ENCODE data around the gene INSYN2B.

Gene INSYN2B

DNA sequence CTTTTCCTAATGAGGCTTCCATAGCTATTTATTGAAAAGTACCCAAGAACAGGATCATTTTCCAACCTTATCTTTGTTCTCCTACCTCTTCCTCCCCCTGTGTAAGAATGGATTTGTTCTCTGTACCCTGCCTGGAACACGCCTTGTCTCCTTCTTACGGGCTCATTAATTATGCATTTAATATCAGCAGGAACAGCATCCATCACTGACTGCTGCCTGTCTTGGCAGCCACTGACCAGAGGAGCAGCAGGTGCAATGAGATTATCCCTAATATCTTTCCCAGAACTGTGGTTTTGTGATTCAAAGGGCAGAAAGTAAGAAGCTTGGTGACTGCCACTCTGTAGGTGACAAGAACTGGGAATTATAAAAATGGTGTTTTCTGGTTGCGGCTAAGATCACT lies 19.3 kb upstream of the INSYN2B start:
- H3K4me1 ChIP-seq (ENCODE audit: control insufficient read depth in 2 of 2, insufficient read depth in 2 of 2, low read length in 2 of 2), result no peaks in the 10 kb centered on the region
- H3K9me3 ChIP-seq (ENCODE audit: control insufficient read depth in 2 of 2, low read length in 2 of 2), result no peaks in the 10 kb centered on the region
- no peaks in the 10 kb centered on the region for H3K36me3 ChIP-seq (ENCODE audit: control insufficient read depth in 2 of 2, insufficient read depth in 2 of 2, low read length in 2 of 2)
- no peak overlapping the region for H3K4me3 ChIP-seq (ENCODE audit: low read length in 2 of 2)
- H3K27me3 ChIP-seq (ENCODE audit: control insufficient read depth in 2 of 2, insufficient read depth in 2 of 2, low read length in 2 of 2), result no peaks in the 10 kb centered on the region
- H3K9ac ChIP-seq (ENCODE audit: low read depth in 1 of 2, low read length in 2 of 2), result no peak overlapping the region
- H3K27ac ChIP-seq (ENCODE audit: low read depth in 2 of 2, low read length in 2 of 2), result no peak overlapping the region

DNA sequence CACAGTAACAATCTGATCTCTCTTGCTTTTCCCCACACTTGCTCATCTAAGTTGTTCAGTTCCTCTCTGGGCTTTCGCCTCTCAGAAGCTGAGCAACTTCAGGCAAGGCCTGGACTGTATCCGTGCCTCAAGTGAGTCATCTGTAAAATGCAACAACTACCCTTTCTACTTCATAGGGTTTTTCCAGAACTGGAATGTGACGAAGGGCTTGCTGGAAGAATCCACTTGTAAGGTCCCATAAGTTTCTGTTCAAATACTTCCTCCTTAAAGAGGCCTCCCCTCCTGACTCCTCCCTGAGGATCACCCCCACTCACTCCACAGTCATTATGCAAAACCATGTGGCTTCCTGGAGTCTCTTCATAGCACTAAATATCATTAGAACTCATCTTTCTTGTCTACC lies 17.5 kb upstream of the INSYN2B start:
- H3K9ac ChIP-seq (ENCODE audit: low read depth in 1 of 2, low read length in 2 of 2), result no peak overlapping the region
- no peaks in the 10 kb centered on the region for H3K4me1 ChIP-seq (ENCODE audit: control insufficient read depth in 2 of 2, insufficient read depth in 2 of 2, low read length in 2 of 2)
- H3K36me3 ChIP-seq (ENCODE audit: control insufficient read depth in 2 of 2, insufficient read depth in 2 of 2, low read length in 2 of 2), result no peaks in the 10 kb centered on the region
- H3K9me3 ChIP-seq (ENCODE audit: control insufficient read depth in 2 of 2, low read length in 2 of 2), result no peaks in the 10 kb centered on the region
- no peak overlapping the region for H3K27ac ChIP-seq (ENCODE audit: low read depth in 2 of 2, low read length in 2 of 2)
- H3K4me3 ChIP-seq (ENCODE audit: low read length in 2 of 2), result no peak overlapping the region
- no peaks in the 10 kb centered on the region for H3K27me3 ChIP-seq (ENCODE audit: control insufficient read depth in 2 of 2, insufficient read depth in 2 of 2, low read length in 2 of 2)

DNA sequence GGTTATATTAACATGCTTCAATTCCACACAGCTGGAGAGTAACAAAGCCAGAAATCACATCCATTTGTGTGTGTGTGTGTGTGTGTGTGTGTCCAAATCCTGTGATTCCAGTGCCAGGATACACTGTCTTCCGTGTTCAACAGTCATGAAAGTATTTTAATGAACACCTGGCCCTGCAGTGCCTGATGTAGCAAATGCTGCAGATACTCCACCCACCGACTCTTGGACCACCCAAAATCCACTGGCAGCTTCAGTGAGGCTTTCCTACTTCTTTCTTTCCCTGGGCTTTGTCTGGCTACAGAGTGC lies 13.1 kb upstream of the INSYN2B start:
- Histone ChIP-seq H3K9me3 (ENCODE audit: control insufficient read depth in 2 of 2, low read length in 2 of 2) (no peaks in the 10 kb centered on the region), H3K4me3 (ENCODE audit: low read length in 2 of 2) (no peak overlapping the region), H3K9ac (ENCODE audit: low read depth in 1 of 2, low read length in 2 of 2) (no peak overlapping the region), H3K27me3 (ENCODE audit: control insufficient read depth in 2 of 2, insufficient read depth in 2 of 2, low read length in 2 of 2) (no peaks in the 10 kb centered on the region), H3K4me1 (ENCODE audit: control insufficient read depth in 2 of 2, insufficient read depth in 2 of 2, low read length in 2 of 2) (no peaks in the 10 kb centered on the region), H3K36me3 (ENCODE audit: control insufficient read depth in 2 of 2, insufficient read depth in 2 of 2, low read length in 2 of 2) (peaks cover 0 to 5% of the 10 kb centered on the region in 2 donors), H3K27ac (ENCODE audit: low read depth in 2 of 2, low read length in 2 of 2) (no peak overlapping the region)

DNA sequence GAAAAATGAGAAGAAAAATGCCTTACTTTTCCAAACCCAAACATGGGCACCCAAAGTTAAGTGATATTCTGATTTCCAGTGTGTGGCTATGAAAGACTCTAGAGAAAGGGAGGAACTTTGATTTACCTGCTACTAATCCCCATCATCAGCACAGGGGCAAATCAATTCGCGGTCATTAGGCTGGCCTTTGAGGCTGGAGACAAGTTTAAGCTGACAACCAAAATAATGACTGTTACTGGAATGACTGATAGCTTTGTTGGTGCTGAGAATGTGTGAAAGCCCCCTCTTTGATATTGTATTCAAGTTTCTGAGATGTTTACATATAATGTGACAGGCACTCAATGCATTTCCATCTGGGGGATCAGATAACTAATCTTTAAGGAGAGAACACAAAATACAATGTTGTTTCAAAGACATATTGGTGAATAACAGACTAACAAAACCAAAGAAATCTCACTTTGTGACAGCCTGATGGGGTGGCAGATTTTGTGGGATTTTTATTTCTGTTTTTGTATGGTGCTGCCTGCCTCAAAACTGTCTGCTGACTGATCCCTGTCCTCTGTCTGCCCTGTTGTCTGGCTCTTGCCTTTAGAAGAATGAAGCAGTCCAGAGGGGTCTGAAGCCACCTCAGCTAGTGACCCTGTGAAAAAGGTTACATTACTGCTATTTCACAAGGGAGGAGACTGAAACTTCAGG lies 12.6 kb upstream of the INSYN2B start:
- no peak overlapping the region for H3K9ac ChIP-seq (ENCODE audit: low read depth in 1 of 2, low read length in 2 of 2)
- no peak overlapping the region for H3K4me3 ChIP-seq (ENCODE audit: low read length in 2 of 2)
- no peak overlapping the region for H3K27ac ChIP-seq (ENCODE audit: low read depth in 2 of 2, low read length in 2 of 2)
- H3K27me3 ChIP-seq (ENCODE audit: control insufficient read depth in 2 of 2, insufficient read depth in 2 of 2, low read length in 2 of 2), result no peaks in the 10 kb centered on the region
- H3K9me3 ChIP-seq (ENCODE audit: control insufficient read depth in 2 of 2, low read length in 2 of 2), result no peaks in the 10 kb centered on the region
- no peaks in the 10 kb centered on the region for H3K4me1 ChIP-seq (ENCODE audit: control insufficient read depth in 2 of 2, insufficient read depth in 2 of 2, low read length in 2 of 2)
- H3K36me3 ChIP-seq (ENCODE audit: control insufficient read depth in 2 of 2, insufficient read depth in 2 of 2, low read length in 2 of 2), result peaks cover 0 to 5% of the 10 kb centered on the region in 2 donors

DNA sequence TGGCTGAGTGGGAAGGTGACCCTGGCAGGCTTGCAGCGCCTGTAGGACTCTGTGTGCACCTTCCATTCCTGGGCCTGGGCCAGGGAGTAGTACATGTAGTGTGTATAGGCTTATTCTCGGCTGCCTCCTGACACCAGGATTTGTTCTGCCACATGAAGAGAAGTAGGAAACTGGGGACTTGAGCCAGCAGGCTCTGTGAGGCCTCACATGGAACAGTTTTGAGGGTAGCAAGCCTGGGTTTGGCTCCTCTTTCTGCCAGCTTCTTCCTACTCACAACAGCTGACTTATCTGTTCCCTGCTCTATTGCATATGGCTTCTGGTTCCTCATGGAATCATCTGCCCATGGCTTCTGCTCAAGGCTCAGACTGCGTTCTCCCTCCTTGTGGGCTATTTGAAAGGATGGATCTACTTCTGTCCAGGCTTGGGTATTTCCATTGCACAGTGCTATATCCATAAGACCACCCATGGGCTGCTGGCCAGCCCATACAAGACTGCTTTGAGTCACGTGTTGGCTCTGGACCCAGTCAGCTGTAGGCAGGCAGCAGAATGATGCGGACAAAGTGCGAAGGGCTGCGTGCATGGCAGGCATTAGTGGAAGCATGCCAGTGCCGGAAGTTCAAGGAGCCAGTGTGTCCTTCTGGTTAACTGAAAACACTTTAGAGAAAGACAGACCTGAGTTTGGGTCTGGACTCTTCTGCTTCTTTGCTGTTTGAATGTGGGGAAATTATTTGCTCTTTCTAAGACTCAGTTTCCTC lies 11.0 kb upstream of the INSYN2B start:
- no peaks in the 10 kb centered on the region for H3K4me1 ChIP-seq (ENCODE audit: control insufficient read depth in 2 of 2, insufficient read depth in 2 of 2, low read length in 2 of 2)
- H3K9me3 ChIP-seq (ENCODE audit: control insufficient read depth in 2 of 2, low read length in 2 of 2), result no peaks in the 10 kb centered on the region
- no peaks in the 10 kb centered on the region for H3K27me3 ChIP-seq (ENCODE audit: control insufficient read depth in 2 of 2, insufficient read depth in 2 of 2, low read length in 2 of 2)
- H3K9ac ChIP-seq (ENCODE audit: low read depth in 1 of 2, low read length in 2 of 2), result no peak overlapping the region
- no peak overlapping the region for H3K27ac ChIP-seq (ENCODE audit: low read depth in 2 of 2, low read length in 2 of 2)
- H3K4me3 ChIP-seq (ENCODE audit: low read length in 2 of 2), result no peak overlapping the region
- peaks cover 0 to 5% of the 10 kb centered on the region in 2 donors for H3K36me3 ChIP-seq (ENCODE audit: control insufficient read depth in 2 of 2, insufficient read depth in 2 of 2, low read length in 2 of 2)

DNA sequence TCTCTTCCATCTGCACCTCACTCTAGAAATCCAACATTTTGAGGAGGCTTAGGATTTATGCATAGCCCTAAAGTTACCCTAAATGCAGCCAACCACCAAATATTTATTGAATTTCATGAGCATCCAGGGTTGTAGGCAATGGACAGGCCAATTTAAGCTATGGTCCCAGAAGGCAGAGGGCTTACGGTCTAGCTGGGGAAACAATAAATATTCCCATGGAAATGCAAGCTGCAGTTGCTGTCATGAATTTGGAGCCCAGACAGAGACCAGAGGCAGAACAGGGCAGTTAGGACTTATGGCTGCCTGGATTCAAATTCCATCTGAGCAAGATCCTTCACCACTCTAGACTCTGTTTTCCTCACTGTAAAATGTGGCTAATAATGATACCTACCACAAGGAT lies 9.1 kb upstream of the INSYN2B start:
- no peak overlapping the region for H3K27ac ChIP-seq (ENCODE audit: low read depth in 2 of 2, low read length in 2 of 2)
- H3K4me3 ChIP-seq (ENCODE audit: low read length in 2 of 2), result no peak overlapping the region
- H3K9me3 ChIP-seq (ENCODE audit: control insufficient read depth in 2 of 2, low read length in 2 of 2), result no peaks in the 10 kb centered on the region
- no peaks in the 10 kb centered on the region for H3K4me1 ChIP-seq (ENCODE audit: control insufficient read depth in 2 of 2, insufficient read depth in 2 of 2, low read length in 2 of 2)
- H3K27me3 ChIP-seq (ENCODE audit: control insufficient read depth in 2 of 2, insufficient read depth in 2 of 2, low read length in 2 of 2), result no peaks in the 10 kb centered on the region
- H3K36me3 ChIP-seq (ENCODE audit: control insufficient read depth in 2 of 2, insufficient read depth in 2 of 2, low read length in 2 of 2), result peaks cover 0 to 5% of the 10 kb centered on the region in 2 donors
- H3K9ac ChIP-seq (ENCODE audit: low read depth in 1 of 2, low read length in 2 of 2), result no peak overlapping the region

DNA sequence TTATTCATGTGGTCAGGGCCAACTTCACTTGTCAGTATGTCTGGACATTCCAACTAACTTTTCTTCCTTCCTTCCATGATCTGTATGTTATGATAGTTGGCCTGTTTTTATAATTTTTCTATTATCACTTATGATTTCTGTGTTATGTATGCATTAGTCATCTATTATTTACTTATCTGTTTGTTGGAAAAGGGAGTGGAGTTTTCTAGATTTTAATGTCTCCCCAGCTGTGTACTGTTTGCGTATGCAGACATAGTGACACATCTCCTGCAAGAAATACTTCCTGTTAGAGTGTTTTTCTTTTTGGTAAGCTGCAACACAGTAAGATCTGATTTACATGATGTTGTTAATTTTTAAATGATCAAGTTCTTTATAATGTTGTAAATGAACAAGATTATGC lies 8.7 kb upstream of the INSYN2B start:
- Histone ChIP-seq H3K4me1 (ENCODE audit: control insufficient read depth in 2 of 2, insufficient read depth in 2 of 2, low read length in 2 of 2) (no peaks in the 10 kb centered on the region), H3K4me3 (ENCODE audit: low read length in 2 of 2) (no peak overlapping the region), H3K27ac (ENCODE audit: low read depth in 2 of 2, low read length in 2 of 2) (no peak overlapping the region), H3K9ac (ENCODE audit: low read depth in 1 of 2, low read length in 2 of 2) (no peak overlapping the region), H3K36me3 (ENCODE audit: control insufficient read depth in 2 of 2, insufficient read depth in 2 of 2, low read length in 2 of 2) (peaks cover 0 to 5% of the 10 kb centered on the region in 2 donors), H3K9me3 (ENCODE audit: control insufficient read depth in 2 of 2, low read length in 2 of 2) (no peaks in the 10 kb centered on the region), H3K27me3 (ENCODE audit: control insufficient read depth in 2 of 2, insufficient read depth in 2 of 2, low read length in 2 of 2) (no peaks in the 10 kb centered on the region)

DNA sequence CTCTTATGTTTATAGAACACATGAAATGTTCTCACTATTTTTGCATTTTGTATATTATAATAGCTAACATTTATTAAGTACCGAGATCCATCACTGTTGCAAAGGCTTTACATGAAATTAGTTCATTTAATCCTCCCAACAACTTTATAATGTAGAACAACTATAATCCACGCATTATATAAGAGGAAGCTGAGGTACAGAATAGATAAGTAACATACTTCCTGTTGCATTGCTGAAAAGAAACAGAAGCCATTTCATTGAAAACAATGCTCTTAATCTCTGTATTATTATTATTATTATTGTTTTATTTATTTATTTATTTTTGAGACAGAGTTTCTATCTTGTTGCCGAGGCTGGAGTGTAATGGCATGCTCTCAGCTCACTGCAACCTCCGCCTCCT lies 7.9 kb upstream of the INSYN2B start:
- H3K9ac ChIP-seq (ENCODE audit: low read depth in 1 of 2, low read length in 2 of 2), result no peak overlapping the region
- no peak overlapping the region for H3K4me3 ChIP-seq (ENCODE audit: low read length in 2 of 2)
- H3K36me3 ChIP-seq (ENCODE audit: control insufficient read depth in 2 of 2, insufficient read depth in 2 of 2, low read length in 2 of 2), result peaks cover 0 to 5% of the 10 kb centered on the region in 2 donors
- no peaks in the 10 kb centered on the region for H3K9me3 ChIP-seq (ENCODE audit: control insufficient read depth in 2 of 2, low read length in 2 of 2)
- H3K27me3 ChIP-seq (ENCODE audit: control insufficient read depth in 2 of 2, insufficient read depth in 2 of 2, low read length in 2 of 2), result no peaks in the 10 kb centered on the region
- no peaks in the 10 kb centered on the region for H3K4me1 ChIP-seq (ENCODE audit: control insufficient read depth in 2 of 2, insufficient read depth in 2 of 2, low read length in 2 of 2)
- H3K27ac ChIP-seq (ENCODE audit: low read depth in 2 of 2, low read length in 2 of 2), result no peak overlapping the region

DNA sequence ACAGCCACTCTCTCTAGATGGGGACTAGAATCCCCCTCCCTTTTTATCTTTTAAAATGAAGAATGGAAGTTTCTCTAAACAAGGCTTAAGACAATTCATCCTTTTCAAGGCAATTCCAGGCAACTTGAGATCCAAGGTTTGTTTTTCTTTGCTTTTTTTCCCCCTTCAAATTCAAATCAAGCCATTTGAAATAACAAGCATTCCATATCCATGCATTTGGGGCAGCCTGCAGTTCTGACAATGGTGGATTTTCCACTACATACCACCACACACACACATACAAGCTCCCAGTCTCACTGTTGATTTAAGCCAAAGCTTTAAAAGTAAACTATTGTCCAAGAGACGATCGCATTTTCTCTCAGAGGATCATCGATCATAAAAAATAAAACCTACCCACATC lies 424 bp downstream of the INSYN2B start:
- Histone ChIP-seq H3K36me3 (ENCODE audit: control insufficient read depth in 2 of 2, insufficient read depth in 2 of 2, low read length in 2 of 2) (no peaks in the 10 kb centered on the region), H3K27ac (ENCODE audit: low read depth in 2 of 2, low read length in 2 of 2) (no peak overlapping the region), H3K4me3 (ENCODE audit: low read length in 2 of 2) (no peak overlapping the region)

DNA sequence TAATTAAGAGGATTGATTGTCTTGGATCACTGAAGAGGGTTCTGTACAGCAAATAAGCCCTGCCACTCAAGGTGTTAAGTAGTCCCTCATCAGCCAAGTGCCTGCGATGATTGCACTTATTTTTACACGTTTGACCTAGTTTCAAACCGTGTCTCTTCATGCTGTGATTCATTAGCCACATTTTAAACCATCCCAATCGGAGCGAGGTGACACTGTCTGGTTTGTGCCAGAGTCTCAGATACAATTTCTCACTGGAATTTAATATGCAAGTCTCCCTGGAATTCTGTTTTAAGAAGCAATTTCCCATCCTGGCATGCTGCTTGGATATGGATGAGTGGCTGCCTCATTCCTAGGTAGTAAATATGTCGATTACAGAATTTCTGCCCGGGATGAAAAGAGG lies 1.6 kb downstream of the INSYN2B start:
- H3K36me3 ChIP-seq (ENCODE audit: control insufficient read depth in 2 of 2, insufficient read depth in 2 of 2, low read length in 2 of 2), result no peaks in the 10 kb centered on the region
- H3K9me3 ChIP-seq (ENCODE audit: control insufficient read depth in 2 of 2, low read length in 2 of 2), result no peaks in the 10 kb centered on the region
- no peaks in the 10 kb centered on the region for H3K4me1 ChIP-seq (ENCODE audit: control insufficient read depth in 2 of 2, insufficient read depth in 2 of 2, low read length in 2 of 2)
- no peak overlapping the region for H3K27ac ChIP-seq (ENCODE audit: low read depth in 2 of 2, low read length in 2 of 2)
- H3K27me3 ChIP-seq (ENCODE audit: control insufficient read depth in 2 of 2, insufficient read depth in 2 of 2, low read length in 2 of 2), result no peaks in the 10 kb centered on the region
- H3K9ac ChIP-seq (ENCODE audit: low read depth in 1 of 2, low read length in 2 of 2), result no peak overlapping the region
- no peak overlapping the region for H3K4me3 ChIP-seq (ENCODE audit: low read length in 2 of 2)

More for the DNA sequence above, 424 bp downstream of the INSYN2B start:
- Histone ChIP-seq H3K4me1 (ENCODE audit: control insufficient read depth in 2 of 2, insufficient read depth in 2 of 2, low read length in 2 of 2) (no peaks in the 10 kb centered on the region), H3K9ac (ENCODE audit: low read depth in 1 of 2, low read length in 2 of 2) (no peak overlapping the region), H3K9me3 (ENCODE audit: control insufficient read depth in 2 of 2, low read length in 2 of 2) (no peaks in the 10 kb centered on the region), H3K27me3 (ENCODE audit: control insufficient read depth in 2 of 2, insufficient read depth in 2 of 2, low read length in 2 of 2) (no peaks in the 10 kb centered on the region)

Measured in mucosa of rectum (tissue), 2 donors.